ENCODE results near the gene KCNK1. TPM values are rescaled to one million over a fixed set of nuclear protein-coding genes. Genes with fewer than 3 reads are reported as not detected.
"Not testable (repeated sequence)": the region's sequence is repeated elsewhere in the genome, so short reads cannot be mapped to it uniquely, and the experiment has no call there.

The KCNK1 gene
- total RNA-seq, 2 experiments from 2014 or later = 5.0 to 5.2 TPM

DNA sequence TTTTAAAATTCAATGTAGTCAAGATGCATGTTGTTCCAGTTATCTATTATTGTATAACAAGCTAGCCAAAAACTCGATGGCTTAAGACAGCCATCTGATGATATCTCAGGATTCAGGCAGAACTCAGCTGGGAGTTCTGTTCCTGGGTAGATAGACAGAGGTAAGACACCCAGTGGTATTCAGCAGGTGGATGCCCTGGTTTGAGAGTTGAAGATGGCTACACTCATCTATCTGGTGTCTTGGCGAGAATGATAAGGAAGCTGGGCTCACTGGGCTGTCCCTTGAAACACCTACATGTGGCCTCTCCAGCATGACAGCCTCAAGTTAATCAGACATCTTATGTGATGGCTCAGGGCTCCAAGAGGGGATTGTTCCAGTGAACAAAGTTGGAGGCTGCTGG, 3.3 kb upstream of the KCNK1 start:
- Mint-ChIP-seq H3K27me3 (peaks cover 54% of the 10 kb centered on the region), H3K27ac (no peak overlapping the region), H3K9me3 (no peaks in the 10 kb centered on the region), H3K36me3 (peaks cover 2% of the 10 kb centered on the region), H3K4me1 (ENCODE audit: low read depth) (peaks cover 26% of the 10 kb centered on the region), H3K4me3 (no peak overlapping the region)
- intact Hi-C loops (cut with micrococcal nuclease) = loop anchor here (5.0 kb wide), 2 partner anchors 57 to 113 kb away; no protein-coding TSS in a partner anchor
- no peak for DNase-seq
- CTCF ChIA-PET = no interaction called here
- POLR2A ChIA-PET = no interaction called here

DNA sequence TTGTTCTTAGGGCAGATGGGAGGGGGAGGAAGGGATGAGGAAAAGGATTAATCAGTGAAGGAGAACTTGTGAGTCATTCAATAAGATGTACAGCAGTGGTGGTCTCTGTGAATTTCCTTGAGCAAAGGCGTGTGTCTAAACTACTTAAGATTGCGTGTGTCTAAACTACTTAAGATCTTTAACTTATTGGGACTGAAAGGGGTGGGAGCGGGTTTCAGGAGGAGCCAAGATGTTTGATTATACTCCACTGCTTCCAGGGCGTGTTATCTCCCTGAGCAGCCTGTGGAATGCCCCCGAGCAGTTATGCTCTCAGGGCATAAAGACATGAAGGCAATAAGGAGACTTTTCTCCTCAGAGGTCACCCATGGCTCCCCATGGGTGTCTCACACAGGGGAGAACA, 2.5 kb upstream of the KCNK1 start:
- Mint-ChIP-seq H3K27me3 (peaks cover 60% of the 10 kb centered on the region), H3K4me1 (ENCODE audit: low read depth) (peaks cover 31% of the 10 kb centered on the region)
- POLR2A ChIA-PET, H3K27ac Mint-ChIP-seq, H3K4me3 Mint-ChIP-seq, CTCF ChIA-PET, H3K36me3 Mint-ChIP-seq, H3K9me3 Mint-ChIP-seq, DNase-seq: not testable (repeated sequence)
- intact Hi-C loops (cut with micrococcal nuclease) = loop anchor here (5.0 kb wide), 2 partner anchors 56 to 114 kb away; no protein-coding TSS in a partner anchor

GRCh38 chr1:233614173-233614742, 352 bp downstream of the KCNK1 start:
- POLR2A ChIA-PET = interaction anchor here (1.0 to 1.2 kb wide), 2 partner anchors 13 to 17 kb away, joined by 4 read pairs; no protein-coding TSS in a partner anchor
- intact Hi-C loops (cut with micrococcal nuclease) = loop anchor here (1.0 to 5.0 kb wide), 3 partner anchors 15 to 117 kb away; no protein-coding TSS in a partner anchor
- CTCF ChIA-PET = interaction anchor here (1.2 kb wide), 1 partner anchor 16 kb away, joined by 3 read pairs; no protein-coding TSS in a partner anchor
- H3K4me1 Mint-ChIP-seq (ENCODE audit: low read depth) = peaks cover 29% of the 10 kb centered on the region
- peak overlapping the region; percentile 78 for H3K4me3 Mint-ChIP-seq
- no peaks in the 10 kb centered on the region for H3K9me3 Mint-ChIP-seq
- H3K27me3 Mint-ChIP-seq = peaks cover 62% of the 10 kb centered on the region
- DNase-seq = peak; percentile 40
- peak overlapping the region; percentile 66 for H3K27ac Mint-ChIP-seq
- H3K36me3 Mint-ChIP-seq = peaks cover 2% of the 10 kb centered on the region

- Mint-ChIP-seq H3K27me3 (peaks cover 60% of the 10 kb centered on the region), H3K4me3 (peak overlapping the region; percentile 78), H3K27ac (peak overlapping the region; percentile 66), H3K36me3 (peaks cover 2% of the 10 kb centered on the region), H3K9me3 (no peaks in the 10 kb centered on the region), H3K4me1 (ENCODE audit: low read depth) (peaks cover 30% of the 10 kb centered on the region)
- DNase-seq = peak; percentile 33
- ChIA-PET CTCF (interaction anchor here (1.2 kb wide), 1 partner anchor 17 kb away, joined by 3 read pairs; no protein-coding TSS in a partner anchor), POLR2A (no interaction called here)
- intact Hi-C loops (cut with micrococcal nuclease) = loop anchor here (1.0 to 5.0 kb wide), 3 partner anchors 16 to 118 kb away; no protein-coding TSS in a partner anchor
Measured at GRCh38 chr1:233614743-233615521, 1.0 kb downstream of the KCNK1 start.

GRCh38 chr1:233615571-233615970, 1.7 kb downstream of the KCNK1 start:
- CTCF ChIA-PET = no interaction called here

GRCh38 chr1:233617025-233617424, 3.1 kb downstream of the KCNK1 start:
- H3K27ac Mint-ChIP-seq = no peak overlapping the region
- no peak overlapping the region for H3K4me3 Mint-ChIP-seq
- ChIA-PET CTCF (no interaction called here), POLR2A (no interaction called here)
- peaks cover 24% of the 10 kb centered on the region for H3K4me1 Mint-ChIP-seq (ENCODE audit: low read depth)
- H3K36me3 Mint-ChIP-seq = peaks cover 2% of the 10 kb centered on the region
- DNase-seq = no peak
- peaks cover 49% of the 10 kb centered on the region for H3K27me3 Mint-ChIP-seq
- H3K9me3 Mint-ChIP-seq = no peaks in the 10 kb centered on the region
- intact Hi-C loops (cut with micrococcal nuclease) = no loop called here

More at GRCh38 chr1:233615571-233615970, 1.7 kb downstream of the KCNK1 start:
- intact Hi-C loops (cut with micrococcal nuclease) = no loop called here
- peaks cover 2% of the 10 kb centered on the region for H3K36me3 Mint-ChIP-seq
- H3K9me3 Mint-ChIP-seq = no peaks in the 10 kb centered on the region
- peak overlapping the region; percentile 78 for H3K4me3 Mint-ChIP-seq
- H3K27me3 Mint-ChIP-seq = peaks cover 57% of the 10 kb centered on the region
- peaks cover 30% of the 10 kb centered on the region for H3K4me1 Mint-ChIP-seq (ENCODE audit: low read depth)
- DNase-seq = no peak
- POLR2A ChIA-PET = no interaction called here
- no peak overlapping the region for H3K27ac Mint-ChIP-seq

- DNase-seq; H3K27ac Mint-ChIP-seq; H3K36me3 Mint-ChIP-seq; intact Hi-C loops (cut with micrococcal nuclease); H3K9me3 Mint-ChIP-seq; H3K4me3 Mint-ChIP-seq; CTCF ChIA-PET; POLR2A ChIA-PET: not testable (repeated sequence)
- peaks cover 45% of the 10 kb centered on the region for H3K27me3 Mint-ChIP-seq
- peaks cover 12% of the 10 kb centered on the region for H3K4me1 Mint-ChIP-seq (ENCODE audit: low read depth)
Measured at GRCh38 chr1:233619414-233619813, 5.5 kb downstream of the KCNK1 start.

DNA sequence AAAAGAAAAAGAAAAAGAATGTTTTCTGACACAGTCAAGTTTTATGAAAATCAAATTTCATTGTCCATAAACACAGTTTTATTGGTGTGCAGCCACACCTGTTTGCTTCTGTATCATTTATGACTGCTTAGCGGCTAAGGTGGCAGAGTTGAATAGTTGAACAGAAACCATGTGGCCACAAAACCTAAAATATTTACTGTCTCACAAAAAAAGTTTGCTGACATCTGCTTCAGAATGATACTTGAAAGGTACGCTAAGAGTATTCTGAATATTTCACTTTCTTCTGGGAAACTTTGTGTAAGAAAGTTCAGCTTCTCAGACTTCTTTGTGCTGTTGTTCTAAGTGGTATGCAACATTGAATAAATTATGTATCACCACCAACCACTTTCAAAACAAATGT, 6.2 kb downstream of the KCNK1 start:
- no peak for DNase-seq
- H3K4me3 Mint-ChIP-seq = no peak overlapping the region
- intact Hi-C loops (cut with micrococcal nuclease) = no loop called here
- H3K9me3 Mint-ChIP-seq = no peaks in the 10 kb centered on the region
- ChIA-PET POLR2A (no interaction called here), CTCF (no interaction called here)
- peaks cover under 1% of the 10 kb centered on the region for H3K36me3 Mint-ChIP-seq
- H3K27me3 Mint-ChIP-seq = peaks cover 40% of the 10 kb centered on the region
- H3K27ac Mint-ChIP-seq = no peak overlapping the region
- peaks cover 7% of the 10 kb centered on the region for H3K4me1 Mint-ChIP-seq (ENCODE audit: low read depth)

GRCh38 chr1:233621923-233622322, 8.0 kb downstream of the KCNK1 start:
- POLR2A ChIA-PET = no interaction called here

DNA sequence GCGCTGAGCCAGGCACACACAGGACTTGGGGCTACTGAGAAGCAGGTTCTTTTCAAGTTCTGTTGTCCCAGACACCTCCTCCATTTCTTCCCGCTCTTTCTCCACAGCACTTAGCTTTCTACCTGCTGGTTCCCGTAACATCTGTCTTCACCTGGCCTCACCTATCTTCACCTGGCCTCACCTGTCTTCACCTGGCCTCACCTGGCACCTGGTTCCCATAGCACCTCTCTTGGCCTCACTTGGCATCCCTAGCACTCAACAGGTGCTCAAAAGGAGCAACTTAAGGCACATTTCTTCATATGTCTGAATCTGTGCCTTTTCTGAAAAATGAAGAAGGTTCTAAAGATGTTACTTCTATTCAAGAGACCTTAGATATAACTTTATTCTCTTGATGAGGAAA, 10.4 kb downstream of the KCNK1 start:
- ChIA-PET POLR2A (no interaction called here), CTCF (no interaction called here)
- Mint-ChIP-seq H3K4me1 (ENCODE audit: low read depth) (peaks cover 13% of the 10 kb centered on the region), H3K9me3 (no peaks in the 10 kb centered on the region), H3K36me3 (no peaks in the 10 kb centered on the region), H3K27ac (no peak overlapping the region), H3K4me3 (no peak overlapping the region), H3K27me3 (peaks cover 15% of the 10 kb centered on the region)
- no peak for DNase-seq
- intact Hi-C loops (cut with micrococcal nuclease) = no loop called here

More at GRCh38 chr1:233621923-233622322, 8.0 kb downstream of the KCNK1 start:
- CTCF ChIA-PET = no interaction called here
- Mint-ChIP-seq H3K27ac (no peak overlapping the region), H3K4me1 (ENCODE audit: low read depth) (peaks cover 1% of the 10 kb centered on the region), H3K4me3 (no peak overlapping the region), H3K36me3 (no peaks in the 10 kb centered on the region), H3K9me3 (no peaks in the 10 kb centered on the region), H3K27me3 (peaks cover 27% of the 10 kb centered on the region)
- intact Hi-C loops (cut with micrococcal nuclease) = no loop called here
- DNase-seq = no peak

- no peaks in the 10 kb centered on the region for H3K9me3 Mint-ChIP-seq
Measured at GRCh38 chr1:233625087-233625486, 11.2 kb downstream of the KCNK1 start.

DNA sequence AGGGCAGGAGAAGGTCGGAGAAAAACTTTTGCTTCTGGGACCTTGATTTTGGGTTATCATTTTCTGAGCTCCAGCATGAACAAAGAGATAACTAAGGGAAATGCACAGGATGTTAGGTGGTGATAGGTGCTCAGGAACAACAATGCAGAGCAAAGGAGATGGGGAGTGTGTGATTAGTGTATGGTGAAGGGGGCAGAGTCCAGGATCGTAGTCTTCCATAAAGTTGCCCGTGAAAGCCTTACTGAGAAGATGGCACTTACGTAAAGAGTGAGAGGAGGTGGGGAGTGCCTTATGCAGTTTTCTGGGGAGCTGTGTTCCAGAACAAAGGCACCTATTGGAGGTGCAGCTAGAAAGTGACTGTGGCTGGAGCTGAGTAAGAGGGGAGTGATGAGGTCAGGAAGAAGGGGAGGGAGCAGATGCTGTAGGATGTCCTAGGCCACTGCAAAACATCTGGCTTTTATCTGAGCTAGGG, 11.6 kb downstream of the KCNK1 start:
- no peak overlapping the region for H3K4me3 Mint-ChIP-seq
- CTCF ChIA-PET = interaction anchor here (0.8 kb wide), 1 partner anchor 108 kb away, joined by 3 read pairs; no protein-coding TSS in a partner anchor
- H3K27me3 Mint-ChIP-seq = peaks cover 13% of the 10 kb centered on the region
- H3K4me1 Mint-ChIP-seq (ENCODE audit: low read depth) = peaks cover 12% of the 10 kb centered on the region
- POLR2A ChIA-PET = no interaction called here
- H3K27ac Mint-ChIP-seq = no peak overlapping the region
- intact Hi-C loops (cut with micrococcal nuclease) = loop anchor here (5.0 kb wide), 1 partner anchor 42 kb away; no protein-coding TSS in a partner anchor
- no peaks in the 10 kb centered on the region for H3K36me3 Mint-ChIP-seq
- no peaks in the 10 kb centered on the region for H3K9me3 Mint-ChIP-seq
- DNase-seq = no peak

More at GRCh38 chr1:233625087-233625486, 11.2 kb downstream of the KCNK1 start:
- no peak overlapping the region for H3K27ac Mint-ChIP-seq
- H3K4me1 Mint-ChIP-seq (ENCODE audit: low read depth) = peaks cover 12% of the 10 kb centered on the region
- intact Hi-C loops (cut with micrococcal nuclease) = loop anchor here (5.0 kb wide), 1 partner anchor 42 kb away; no protein-coding TSS in a partner anchor
- H3K27me3 Mint-ChIP-seq = peaks cover 13% of the 10 kb centered on the region
- ChIA-PET POLR2A (no interaction called here), CTCF (interaction anchor here (0.8 kb wide), 1 partner anchor 107 kb away, joined by 3 read pairs; no protein-coding TSS in a partner anchor)
- H3K36me3 Mint-ChIP-seq = no peaks in the 10 kb centered on the region
- H3K4me3 Mint-ChIP-seq = no peak overlapping the region
- no peak for DNase-seq

Measured in activated CD4-positive, alpha-beta memory T cell treated with anti-CD3 and anti-CD28 coated beads for 36 hours (primary cell).